Testis (tissue), 3 donors: Measurements from ENCODE around the gene EFNB3. TPM values are rescaled to one million over a fixed set of nuclear protein-coding genes. Genes with fewer than 3 reads are reported as not detected.

Experiments
- DNase-seq: peaks from one replicate; pipeline ENCODE4 v3.0.0-alpha.2; 2019
- H3K27ac ChIP-seq, 2 donors: fragments of 200-600 bp; sonication (generic); one replicate each; pipeline ENCODE4 v1.5.1; 2019
- H3K27me3 ChIP-seq: fragments of 200-600 bp; sonication (generic); one replicate; pipeline ENCODE4 v1.5.1; 2019
- H3K36me3 ChIP-seq: fragments of 200-600 bp; sonication (generic); one replicate; pipeline ENCODE4 v1.5.1; 2017; ENCODE audit warnings: low read depth; ENCODE audit errors: missing control alignments
- H3K4me1 ChIP-seq: fragments of 200-600 bp; sonication (generic); one replicate; pipeline ENCODE4 v1.5.1; 2019
- H3K4me3 ChIP-seq, 2 donors: fragments of 200-600 bp; sonication (generic); one replicate each; pipeline ENCODE4 v1.5.1; 2017 to 2019
- H3K9me3 ChIP-seq: fragments of 200-600 bp; sonication (generic); one replicate; pipeline ENCODE4 v1.5.1; 2017
- POLR2A ChIP-seq: fragments of 450-650 bp; IDR thresholded peaks from one replicate; pipeline ENCODE4 v1.6.1; 2017; ENCODE audit warnings: antibody characterized with exemption, mild to moderate bottlenecking, moderate library complexity
- WGBS, 2 donors: methylation state at CpG; one replicate each; pipeline ENCODE4 v1.1.5; 2018; 5-methylcytosine and 5-hydroxymethylcytosine counted together
- intact Hi-C: fragments of 100-400 bp; cut with DNase I; formaldehyde crosslinking; loops from one replicate; pipeline ENCODE4 v1.15.1; 2023; ENCODE audit warnings: low total_unique reads
- polyA plus RNA-seq: library from polyadenylated mRNA; stranded (reverse); fragments of 350-450 nt; fragmentation: Illumina TruSeq; extraction: RNeasy Lipid Tissue Mini Kit (QIAGEN cat#74804); gene quantifications from one replicate; pipeline ENCODE4 v1.2.3, GENCODE V29; 2014; ENCODE audit warnings: low read depth, low replicate concordance; ENCODE audit not compliant: insufficient read depth
- total RNA-seq, 2 donors: library from RNA; depleted of rRNA; stranded (reverse); fragments of >200 nt; gene quantifications; one replicate each; pipeline ENCODE4 v1.2.3, GENCODE V29; 2016
- TF ChIP-seq, protein P1 (sequence below), 3 experiments: fragments of 450-650 bp in 2 of 3; fragments of 200-600 bp in 1 of 3; sonication (generic) in 1 of 3; IDR thresholded peaks; one replicate each; pipeline ENCODE4 v1.5.1; 2016 to 2019; ENCODE audit warnings: antibody characterized with exemption in 3 of 3, mild to moderate bottlenecking in 2 of 3, moderate library complexity in 1 of 3

Gene EFNB3
- total and polyA plus RNA-seq, 3 donors from 2014 or later = 0.93 to 3.5 (median 2.0) TPM

DNA sequence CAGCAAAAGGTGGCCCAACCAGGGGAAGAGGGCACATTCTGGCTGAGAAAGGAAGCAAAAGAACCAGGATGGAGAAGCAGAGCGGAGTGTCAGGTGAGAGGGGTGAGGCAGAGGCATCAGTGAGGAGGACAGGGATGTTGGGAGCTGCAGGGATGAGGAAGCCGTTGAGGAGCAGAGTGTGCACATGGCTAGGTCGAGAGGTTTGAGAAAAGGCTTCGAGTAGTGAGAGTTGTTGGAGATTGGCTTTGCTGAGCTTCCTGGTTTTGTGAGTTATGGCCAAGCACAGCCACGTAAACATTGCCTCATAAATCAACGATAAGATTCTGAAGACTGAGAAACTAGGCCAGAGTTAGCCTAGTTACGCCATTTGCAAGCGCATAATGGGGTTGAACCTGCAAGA lies 39.4 kb downstream of the EFNB3 start:
- no peak overlapping the region for H3K27ac ChIP-seq
- TF ChIP-seq, protein P1, sequence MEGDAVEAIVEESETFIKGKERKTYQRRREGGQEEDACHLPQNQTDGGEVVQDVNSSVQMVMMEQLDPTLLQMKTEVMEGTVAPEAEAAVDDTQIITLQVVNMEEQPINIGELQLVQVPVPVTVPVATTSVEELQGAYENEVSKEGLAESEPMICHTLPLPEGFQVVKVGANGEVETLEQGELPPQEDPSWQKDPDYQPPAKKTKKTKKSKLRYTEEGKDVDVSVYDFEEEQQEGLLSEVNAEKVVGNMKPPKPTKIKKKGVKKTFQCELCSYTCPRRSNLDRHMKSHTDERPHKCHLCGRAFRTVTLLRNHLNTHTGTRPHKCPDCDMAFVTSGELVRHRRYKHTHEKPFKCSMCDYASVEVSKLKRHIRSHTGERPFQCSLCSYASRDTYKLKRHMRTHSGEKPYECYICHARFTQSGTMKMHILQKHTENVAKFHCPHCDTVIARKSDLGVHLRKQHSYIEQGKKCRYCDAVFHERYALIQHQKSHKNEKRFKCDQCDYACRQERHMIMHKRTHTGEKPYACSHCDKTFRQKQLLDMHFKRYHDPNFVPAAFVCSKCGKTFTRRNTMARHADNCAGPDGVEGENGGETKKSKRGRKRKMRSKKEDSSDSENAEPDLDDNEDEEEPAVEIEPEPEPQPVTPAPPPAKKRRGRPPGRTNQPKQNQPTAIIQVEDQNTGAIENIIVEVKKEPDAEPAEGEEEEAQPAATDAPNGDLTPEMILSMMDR (IDR thresholded peaks at IDR 0.05) = no peak
- TF ChIP-seq POLR2A = no peak
- no peaks in the 10 kb centered on the region for H3K4me1 ChIP-seq
- no peaks in the 10 kb centered on the region for H3K27me3 ChIP-seq
- WGBS, 2 donors = 73 to 75% methylated on average over 8 of the region's 8 CpGs
- no peak overlapping the region for H3K4me3 ChIP-seq
- H3K36me3 ChIP-seq = no peaks in the 10 kb centered on the region
- H3K9me3 ChIP-seq = no peaks in the 10 kb centered on the region
- DNase-seq = no peak
- intact Hi-C loops = no loop called here

- H3K4me3 ChIP-seq = no peak overlapping the region
- intact Hi-C loops = no loop called here
- no peaks in the 10 kb centered on the region for H3K4me1 ChIP-seq
- H3K36me3 ChIP-seq = no peaks in the 10 kb centered on the region
- no peak for DNase-seq
- 79 to 85% methylated on average over 7 of the region's 7 CpGs for WGBS, 2 donors
- TF ChIP-seq, protein P1 (IDR thresholded peaks at IDR 0.05) = no peak
- no peak for TF ChIP-seq POLR2A
- H3K27ac ChIP-seq = no peak overlapping the region
- H3K9me3 ChIP-seq = no peaks in the 10 kb centered on the region
- no peaks in the 10 kb centered on the region for H3K27me3 ChIP-seq
Measured at GRCh38 chr17:7745748-7746470, 40.9 kb downstream of the EFNB3 start.

GRCh38 chr17:7747635-7748071 lies 42.7 kb downstream of the EFNB3 start:
- TF ChIP-seq, protein P1 (IDR thresholded peaks at IDR 0.05) = no peak
- no peak for TF ChIP-seq POLR2A
- Histone ChIP-seq H3K27ac (no peak overlapping the region), H3K4me1 (no peaks in the 10 kb centered on the region), H3K36me3 (no peaks in the 10 kb centered on the region), H3K9me3 (no peaks in the 10 kb centered on the region), H3K4me3 (no peak overlapping the region), H3K27me3 (no peaks in the 10 kb centered on the region)
- DNase-seq = no peak
- 35 to 42% methylated on average over 4 of the region's 4 CpGs for WGBS, 2 donors
- intact Hi-C loops = no loop called here

- TF ChIP-seq, protein P1 (IDR thresholded peaks at IDR 0.05) = no peak
- no peak for TF ChIP-seq POLR2A
- Histone ChIP-seq H3K36me3 (no peaks in the 10 kb centered on the region), H3K4me1 (no peaks in the 10 kb centered on the region), H3K27ac (no peak overlapping the region), H3K9me3 (no peaks in the 10 kb centered on the region), H3K4me3 (no peak overlapping the region), H3K27me3 (no peaks in the 10 kb centered on the region)
- 50 to 59% methylated on average over 10 of the region's 10 CpGs for WGBS, 2 donors
- DNase-seq = no peak
- intact Hi-C loops = no loop called here
Measured at GRCh38 chr17:7748076-7748775, 43.2 kb downstream of the EFNB3 start.
